HCT116 (cell line): Measurements from ENCODE around the gene TMA7B.

Source experiments
- CEBPB ChIP-seq: IDR thresholded peaks from 2 replicates; pipeline ENCODE4 v1.6.1; 2012; ENCODE audit warnings: low read depth
- CTCF ChIP-seq, 3 experiments: fragments of 200-600 bp in 1 of 3; sonication (generic) in 1 of 3; IDR thresholded peaks in 2 of 3; conservative IDR thresholded peaks in 1 of 3; 2 replicates each; pipeline ENCODE4 v1.5.1; 2012 to 2017; ENCODE audit warnings: low read depth in 2 of 3, low read length in 2 of 3, antibody characterized with exemption in 1 of 3, borderline replicate concordance in 1 of 3, control low read depth in 1 of 3, mild to moderate bottlenecking in 1 of 3, mixed read lengths in 1 of 3, mixed run types in 1 of 3, moderate library complexity in 1 of 3; ENCODE audit not compliant: insufficient read depth in 1 of 3
- EZH2 ChIP-seq: fragments of 200-600 bp; sonication (generic); IDR thresholded peaks from 2 replicates; pipeline ENCODE4 v1.6.1; 2017; ENCODE audit warnings: antibody characterized with exemption, mixed run types
- EZH2phosphoT487 ChIP-seq: fragments of 200-600 bp; IDR thresholded peaks from 2 replicates; pipeline ENCODE4 v1.6.1; 2018; ENCODE audit warnings: antibody characterized with exemption, borderline replicate concordance
- JUND ChIP-seq: IDR thresholded peaks from 2 replicates; pipeline ENCODE4 v1.6.1; 2012
- MAX ChIP-seq: IDR thresholded peaks from 2 replicates; pipeline ENCODE4 v1.6.1; 2012
- POLR2A ChIP-seq: IDR thresholded peaks from 2 replicates; pipeline ENCODE4 v1.7.0; 2011; ENCODE audit warnings: borderline replicate concordance; ENCODE audit not compliant: insufficient read depth, insufficient read length; ENCODE audit errors: extremely low read depth
- POLR2AphosphoS5 ChIP-seq: IDR thresholded peaks from 2 replicates; pipeline ENCODE4 v1.6.1; 2011; ENCODE audit warnings: mild to moderate bottlenecking, low read depth, low read length, moderate library complexity
- RAD21 ChIP-seq: IDR thresholded peaks from 2 replicates; pipeline ENCODE4 v1.6.1; 2012; ENCODE audit warnings: low read depth, mild to moderate bottlenecking
- REST ChIP-seq: IDR thresholded peaks from 2 replicates; pipeline ENCODE4 v1.6.1; 2012; ENCODE audit warnings: low read depth
- SRF ChIP-seq: IDR thresholded peaks from 2 replicates; pipeline ENCODE4 v1.6.1; 2012; ENCODE audit warnings: low read depth
- YY1 ChIP-seq: IDR thresholded peaks from 2 replicates; pipeline ENCODE4 v1.6.1; 2011; ENCODE audit warnings: low read length, low read depth, moderate library complexity, mild to moderate bottlenecking; ENCODE audit not compliant: insufficient replicate concordance; ENCODE audit errors: extremely low read depth
- ZBTB33 ChIP-seq: IDR thresholded peaks from 2 replicates; pipeline ENCODE4 v1.6.1; 2011; ENCODE audit warnings: mild to moderate bottlenecking, low read length, moderate library complexity; ENCODE audit not compliant: insufficient replicate concordance; ENCODE audit errors: extremely low read depth
- ZNF274 ChIP-seq: fragments of 200-500 bp; sonication (Bioruptor generic); IDR thresholded peaks from 2 replicates; pipeline ENCODE4 v1.6.1; 2014; ENCODE audit warnings: mild to moderate bottlenecking, low read depth, low read length, inconsistent platforms

GRCh38 chr22:40006641-40007040 lies 46.4 kb downstream of the TMA7B start:
- TF ChIP-seq CTCF (IDR thresholded peaks at IDR 0.05 in 2 of 3, conservative IDR thresholded peaks at IDR 0.05 in 1 of 3; ENCODE audit: borderline replicate concordance in 1 of 3, insufficient read depth in 1 of 3, low read depth in 2 of 3, low read length in 2 of 3) (no peak), POLR2A (no peak), CEBPB (no peak), ZBTB33 (no peak), EZH2 (no peak), RAD21 (no peak), SRF (no peak), POLR2AphosphoS5 (no peak), YY1 (no peak), ZNF274 (no peak), EZH2phosphoT487 (no peak), REST (no peak), JUND (no peak), MAX (no peak)
